Brain microvascular endothelial cell (primary cell): ENCODE data around the gene NPFFR1.

Experiments used
- DNase-seq: peaks from one replicate; pipeline ENCODE4 v3.0.0-alpha.2; 2020
- H3K27ac ChIP-seq: fragments of 250-450 bp; sonication (Bioruptor Pico); 2 replicates; pipeline ENCODE4 v1.5.1; 2020; ENCODE audit warnings: mild to moderate bottlenecking, moderate library complexity
- H3K27me3 ChIP-seq: fragments of 250-450 bp; sonication (Bioruptor Pico); replicated peaks from 2 replicates; pipeline ENCODE4 v1.5.1; 2020; ENCODE audit warnings: mild to moderate bottlenecking
- H3K36me3 ChIP-seq: fragments of 250-450 bp; sonication (Bioruptor Pico); replicated peaks from 2 replicates; pipeline ENCODE4 v1.5.1; 2020; ENCODE audit warnings: mild to moderate bottlenecking
- H3K4me3 ChIP-seq: 2 replicates; pipeline ENCODE4 v1.5.1; 2011; ENCODE audit warnings: low read depth, mild to moderate bottlenecking, control low read depth, low read length, moderate library complexity
- CTCF ChIP-seq: IDR thresholded peaks from 2 replicates; pipeline ENCODE4 v1.5.1; 2011; ENCODE audit warnings: low read depth, mild to moderate bottlenecking, moderate library complexity, low read length, control low read depth, inconsistent platforms; ENCODE audit errors: missing control alignments
- in situ Hi-C: cut with HindIII; loops from 2 replicates; pipeline ENCODE4 v1.10.0; 2017; ENCODE audit warnings: low sequenced_read_pairs, low pct_ligation_motif_present

The NPFFR1 gene

GRCh38 chr10:70267161-70267933 is 16.5 kb downstream of the NPFFR1 start:
- DNase-seq: peak; percentile 85
- peak; percentile 54 for TF ChIP-seq CTCF
- in situ Hi-C loops: no loop called here
- no peak overlapping the region for H3K4me3 ChIP-seq
- H3K27me3 ChIP-seq: no peaks in the 10 kb centered on the region
- H3K27ac ChIP-seq: peak overlapping the region; percentile 52
- no peaks in the 10 kb centered on the region for H3K36me3 ChIP-seq

- H3K36me3 ChIP-seq: no peaks in the 10 kb centered on the region
- no peak for DNase-seq
- peak overlapping the region; percentile 52 for H3K27ac ChIP-seq
- in situ Hi-C loops: no loop called here
- TF ChIP-seq CTCF: no peak
- no peak overlapping the region for H3K4me3 ChIP-seq
- no peaks in the 10 kb centered on the region for H3K27me3 ChIP-seq
These were observed 17.1 kb downstream of the NPFFR1 start for GRCh38 chr10:70266701-70267100.

- no peaks in the 10 kb centered on the region for H3K36me3 ChIP-seq
- no peak overlapping the region for H3K27ac ChIP-seq
- no peaks in the 10 kb centered on the region for H3K27me3 ChIP-seq
- no peak overlapping the region for H3K4me3 ChIP-seq
- DNase-seq: no peak
- TF ChIP-seq CTCF: no peak
- in situ Hi-C loops: no loop called here
These were observed 17.7 kb downstream of the NPFFR1 start for GRCh38 chr10:70266056-70266455.

GRCh38 chr10:70265032-70265689 is 18.6 kb downstream of the NPFFR1 start:
- peak; percentile 60 for TF ChIP-seq CTCF
- Histone ChIP-seq H3K4me3 (no peak overlapping the region), H3K36me3 (no peaks in the 10 kb centered on the region), H3K27ac (no peak overlapping the region), H3K27me3 (no peaks in the 10 kb centered on the region)
- DNase-seq: no peak
- in situ Hi-C loops: no loop called here

DNA sequence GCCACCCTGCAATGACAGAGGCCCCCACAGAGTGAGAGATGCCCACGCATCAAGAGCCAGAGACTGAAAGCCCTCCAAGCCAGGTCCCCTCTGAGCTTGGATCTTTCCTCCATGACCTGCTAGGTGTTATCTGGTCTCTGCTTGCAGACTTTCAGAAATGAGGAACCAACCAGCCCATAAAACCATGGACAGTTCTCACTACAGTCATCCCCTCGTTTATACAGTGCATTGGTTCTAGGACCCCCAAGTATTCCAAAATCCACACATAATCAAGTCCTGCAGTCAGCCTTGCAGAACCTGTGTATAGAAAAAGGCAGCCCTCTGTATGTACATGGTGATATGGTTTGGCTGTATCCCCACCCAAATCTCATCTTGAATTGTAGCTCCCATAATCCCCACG is 23.1 kb downstream of the NPFFR1 start:
- Histone ChIP-seq H3K27me3 (peaks cover under 1% of the 10 kb centered on the region), H3K36me3 (no peaks in the 10 kb centered on the region), H3K27ac (no peak overlapping the region), H3K4me3 (no peak overlapping the region)
- DNase-seq: no peak
- in situ Hi-C loops: no loop called here
- TF ChIP-seq CTCF: no peak

- no peak for DNase-seq
- H3K27ac ChIP-seq: no peak overlapping the region
- H3K36me3 ChIP-seq: no peaks in the 10 kb centered on the region
- no peak for TF ChIP-seq CTCF
- H3K4me3 ChIP-seq: no peak overlapping the region
- in situ Hi-C loops: no loop called here
- H3K27me3 ChIP-seq: peaks cover 5% of the 10 kb centered on the region
These were observed 23.5 kb downstream of the NPFFR1 start for GRCh38 chr10:70260259-70260658.
